Dermis microvascular lymphatic vessel endothelial cell (primary cell): Measurements from ENCODE around the gene CLEC1B. TPM values are rescaled to one million over a fixed set of nuclear protein-coding genes. Genes with fewer than 3 reads are reported as not detected.
"Not testable (repeated sequence)": the region's sequence is repeated elsewhere in the genome, so short reads cannot be mapped to it uniquely, and the experiment has no call there.

Experiments used
- DNase-seq, 2 donors: peaks; one replicate each; pipeline versions ENCODE4 v3.0.0 to v3.0.0-alpha.2; 2010; ENCODE audit warnings: low read depth in 2 of 2
- total RNA-seq: library from RNA; depleted of rRNA; stranded (reverse); fragments of >200 nt; gene quantifications from 2 replicates; pipeline ENCODE4 v1.2.1, GENCODE V29; 2014

Gene CLEC1B
- not detected in 2 replicates for total RNA-seq

DNA sequence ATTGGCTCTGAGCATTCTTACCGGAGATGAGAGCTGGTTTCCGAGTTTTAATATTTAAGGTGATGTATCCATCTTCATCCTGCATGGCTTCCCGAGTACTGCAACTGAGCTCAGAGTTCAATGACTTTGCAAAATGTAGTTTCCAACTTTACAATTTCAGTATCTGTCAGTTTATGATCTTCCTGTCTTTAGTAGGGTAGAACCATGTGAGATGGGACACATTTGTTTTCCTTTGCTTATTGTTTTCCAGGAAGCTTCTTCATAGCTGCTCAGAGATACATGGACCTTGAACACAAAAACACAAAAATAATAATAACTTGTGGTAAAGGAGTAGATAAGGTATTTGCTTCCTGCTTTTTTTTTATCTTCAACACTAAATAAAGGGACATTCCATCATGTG is at the start of gene CLEC1B:
CLEC1B (minus strand) TSS at position 106 of the 400 bp plus-strand sequence; CDS start at position 85, 21 bp downstream.
- no peak for DNase-seq

DNA sequence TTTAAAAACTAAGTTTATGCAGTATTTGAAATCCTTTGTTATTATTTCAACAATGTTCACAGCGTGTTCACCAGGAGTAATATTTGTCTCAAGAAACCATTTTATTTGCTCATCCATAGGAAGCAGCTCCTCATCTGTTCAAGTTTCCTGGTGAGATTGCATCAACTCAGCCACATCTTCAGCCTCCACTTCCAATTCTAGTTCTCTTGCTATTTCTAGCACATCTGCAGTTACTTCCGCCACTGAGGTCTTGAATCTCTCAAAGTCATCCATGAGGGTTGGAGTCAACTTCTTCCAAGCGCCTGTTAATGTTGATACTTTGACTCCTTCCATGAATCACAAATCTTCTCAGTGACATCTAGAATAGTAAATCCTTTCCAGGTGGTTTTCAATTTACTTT is 49.6 kb upstream of the CLEC1B start:
- no peak for DNase-seq

DNA sequence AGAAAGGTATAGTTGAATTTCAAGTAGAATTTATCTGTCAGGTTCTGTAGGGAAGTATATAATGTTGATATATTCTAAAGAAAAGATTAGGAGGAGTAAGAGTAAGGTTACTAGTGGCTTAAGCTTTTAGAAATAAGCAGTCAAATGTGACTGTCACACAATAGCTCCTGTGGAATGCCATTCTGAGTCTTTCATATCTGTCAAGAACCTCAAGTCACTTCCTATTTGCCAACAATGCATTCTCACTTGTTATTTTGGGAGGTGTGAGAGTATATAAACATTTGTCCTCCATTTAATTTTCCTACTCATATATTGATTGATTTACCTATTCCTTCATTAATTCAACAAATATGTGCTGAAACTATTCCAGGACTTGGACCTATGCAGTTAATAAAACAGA is 43.2 kb upstream of the CLEC1B start:
- DNase-seq = peak in 1 of 2 donors; percentile 63

DNA sequence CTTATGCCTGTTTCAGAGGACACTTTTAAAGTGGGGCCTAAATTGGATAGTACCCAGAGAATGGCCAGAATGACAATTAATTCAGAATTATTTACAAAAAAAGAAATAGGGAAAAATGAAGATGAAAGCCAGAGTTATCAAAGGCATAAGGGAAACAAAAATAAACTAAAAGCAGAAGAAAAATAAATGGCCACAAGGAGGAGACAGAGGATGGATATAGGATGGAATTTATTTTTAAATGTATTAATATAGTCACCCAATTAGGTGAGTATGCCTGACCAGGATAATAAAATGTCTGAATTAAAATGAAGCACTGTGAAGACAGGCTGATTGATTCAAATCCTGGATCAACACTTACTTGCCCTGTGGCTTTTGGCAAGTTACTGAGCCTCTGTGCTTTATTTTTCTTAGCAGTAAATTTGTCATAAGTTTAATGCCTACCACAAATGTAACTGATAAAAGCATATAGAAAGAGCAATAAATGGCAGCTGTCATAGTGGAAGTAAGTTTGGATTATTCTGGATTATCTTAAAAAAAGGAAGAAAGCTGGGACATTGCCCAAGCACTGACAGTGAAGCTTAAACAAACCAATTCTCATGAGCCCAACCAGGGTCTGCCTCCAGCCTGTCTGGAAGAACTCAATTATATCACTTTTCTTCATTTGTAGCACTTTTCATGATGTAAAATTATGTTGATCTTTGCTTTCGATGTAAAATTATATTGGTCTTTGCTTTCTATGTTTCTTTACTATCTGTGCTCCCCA is 35.0 kb upstream of the CLEC1B start:
- peak; percentile 34 to 61 for DNase-seq

DNA sequence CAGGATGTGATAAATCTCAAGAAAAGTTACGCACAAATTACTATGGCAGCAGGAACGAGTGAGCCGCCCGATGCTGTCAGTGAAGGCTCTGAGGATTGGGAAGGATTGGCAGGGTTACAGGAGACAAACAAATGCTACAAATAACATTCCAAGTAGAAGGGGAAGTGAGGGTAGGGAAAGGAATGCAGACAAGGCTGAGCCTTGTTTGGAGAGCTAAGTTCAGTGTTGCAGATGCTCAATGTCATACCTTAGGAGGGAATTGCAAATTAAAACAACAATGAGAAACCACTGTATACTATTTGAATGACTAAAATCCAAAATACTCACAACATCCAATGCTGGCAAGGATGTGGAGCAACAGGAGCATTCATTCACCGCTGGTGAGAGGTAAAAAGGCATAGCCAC is 32.9 kb upstream of the CLEC1B start:
- DNase-seq = peak; percentile 11 to 97

DNA sequence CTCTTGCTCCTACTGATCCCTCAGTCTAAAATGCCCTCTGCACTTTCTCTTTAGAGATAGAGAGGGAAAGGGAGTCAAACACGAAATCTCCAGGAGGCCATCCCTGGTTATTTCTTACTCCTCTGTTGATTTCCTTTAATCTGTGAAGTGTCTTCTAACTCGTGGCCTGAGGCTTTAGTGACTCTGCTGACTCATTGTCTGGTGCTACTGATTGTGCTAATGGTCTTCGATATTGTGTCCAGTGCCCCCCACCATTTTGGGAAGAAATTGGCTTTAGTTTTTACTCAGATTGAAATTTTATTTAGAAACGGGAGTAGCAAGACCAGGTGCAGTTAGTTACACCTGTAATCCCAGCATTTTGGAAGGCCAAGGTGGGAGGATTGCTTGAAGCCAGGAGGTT is 32.4 kb upstream of the CLEC1B start:
- peak in 1 of 2 donors; percentile 87 for DNase-seq

DNA sequence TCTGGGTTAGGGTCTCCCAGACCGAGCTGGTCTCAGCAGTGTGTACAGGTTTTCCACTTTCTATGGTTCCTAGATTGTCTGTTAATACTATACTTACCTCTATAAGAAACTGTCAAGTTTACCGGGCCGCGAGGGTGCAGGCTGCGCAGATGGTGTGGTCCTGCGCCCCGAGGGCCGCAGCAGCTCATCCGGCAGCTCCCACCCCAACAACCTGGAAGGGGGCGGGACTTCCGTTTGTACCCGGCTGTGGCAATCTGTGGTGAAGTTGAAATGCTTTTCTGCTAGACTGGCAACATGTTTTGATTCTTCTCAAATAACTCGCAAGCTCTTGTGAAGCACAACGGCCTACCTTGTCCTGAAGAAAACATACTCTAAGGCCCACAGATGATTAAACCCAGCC is 31.5 kb upstream of the CLEC1B start, which contains the start of gene CLEC9A:
CLEC9A (plus strand) TSS at position 237 of the 400 bp plus-strand sequence. CDS start 22,006 bp downstream, outside the sequence.
- no peak for DNase-seq

DNA sequence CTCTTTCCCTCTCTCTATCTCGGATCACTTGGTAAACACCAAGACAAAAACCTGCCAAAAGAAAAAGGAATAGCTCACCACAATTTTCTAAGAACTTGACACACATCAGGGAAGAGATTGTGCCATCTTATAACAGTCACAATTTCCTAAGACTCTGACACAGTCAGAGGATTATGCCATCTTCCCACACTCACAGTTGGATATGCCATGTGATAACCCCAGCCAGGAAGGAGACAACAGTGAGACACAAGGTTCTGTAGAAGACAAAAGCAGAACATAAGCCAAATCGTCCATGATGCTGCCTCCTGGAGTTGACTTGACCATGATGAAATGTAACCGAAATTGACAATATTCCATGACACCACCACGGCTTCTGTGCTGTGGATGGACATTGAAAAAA is 28.8 kb upstream of the CLEC1B start:
- peak in 1 of 2 donors; percentile 29 for DNase-seq

DNA sequence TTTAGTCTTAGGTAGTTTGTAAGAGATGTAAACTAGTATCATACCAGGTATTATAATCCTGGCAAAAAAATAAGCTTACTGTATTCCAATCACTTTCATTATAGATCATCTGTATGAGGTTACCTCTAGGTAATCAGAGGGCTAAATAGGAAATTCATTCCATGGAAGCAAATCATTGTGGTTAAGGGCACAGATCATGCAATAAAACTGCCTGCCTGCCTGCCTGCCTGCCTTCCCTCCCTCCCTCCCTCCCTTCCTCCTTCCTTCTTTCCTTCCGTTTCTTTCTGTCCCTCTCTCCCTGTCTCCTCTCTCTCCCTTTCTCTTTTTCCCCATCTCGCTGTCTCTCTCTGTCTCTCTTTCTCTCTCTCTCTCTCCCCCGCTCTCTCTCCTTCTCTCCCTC is 28.4 kb upstream of the CLEC1B start:
- DNase-seq = no peak

DNA sequence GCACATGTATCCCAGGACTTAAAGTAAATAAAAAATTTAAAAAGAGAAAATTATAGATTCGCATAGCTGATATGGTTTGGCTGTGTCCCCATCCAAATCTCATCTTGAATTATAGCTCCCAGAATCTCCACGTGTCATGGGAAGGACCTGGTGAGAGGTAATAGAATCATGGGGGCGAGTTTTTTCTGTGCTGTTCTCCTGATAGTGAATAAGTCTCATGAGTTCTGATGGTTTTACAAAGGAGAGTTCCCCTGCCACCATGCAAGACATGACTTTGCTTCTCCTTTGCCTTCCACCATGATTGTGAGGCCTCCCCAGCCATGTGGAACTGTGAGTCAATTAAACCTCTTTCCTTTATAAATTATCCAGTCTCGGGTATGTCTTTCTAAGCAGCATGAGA is 27.7 kb upstream of the CLEC1B start:
- DNase-seq = not testable (repeated sequence)

DNA sequence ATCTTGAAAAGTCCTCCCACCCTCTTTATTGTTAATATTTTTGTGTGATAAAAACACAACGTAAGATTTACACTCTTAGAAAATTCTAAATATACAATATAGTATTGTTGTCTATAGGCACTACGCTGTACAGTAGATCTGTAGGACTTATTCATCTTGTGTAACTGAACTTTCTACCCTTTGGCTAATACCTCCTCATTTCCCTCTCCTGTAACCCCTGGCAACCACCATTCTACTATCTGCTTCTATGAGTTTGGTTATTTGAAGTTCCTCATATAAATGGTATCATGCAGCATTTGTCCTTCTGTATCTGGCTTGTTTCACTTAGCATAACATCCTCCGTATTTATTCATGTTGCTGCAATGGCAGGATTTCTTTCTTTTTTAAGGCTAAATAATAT is 26.3 kb upstream of the CLEC1B start:
- DNase-seq = no peak

DNA sequence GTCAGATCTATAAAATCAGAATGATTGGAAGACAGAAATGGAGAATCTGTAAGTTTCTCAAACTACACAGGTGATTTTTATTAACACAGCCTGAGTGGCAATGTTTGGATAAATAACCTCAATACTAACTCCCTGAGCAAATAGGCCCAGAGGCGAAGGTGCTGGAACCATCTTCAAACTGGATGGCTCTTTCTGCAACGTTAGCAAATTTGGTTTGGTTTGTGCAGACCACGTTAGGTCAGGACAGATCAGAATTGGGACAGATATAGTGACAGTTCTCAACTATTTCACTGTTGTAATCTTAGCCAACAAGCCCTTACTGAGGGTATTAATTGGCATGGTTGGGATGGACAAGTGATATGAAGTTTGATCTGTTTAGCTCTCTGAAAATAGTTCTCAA is 22.4 kb upstream of the CLEC1B start:
- DNase-seq = no peak

DNA sequence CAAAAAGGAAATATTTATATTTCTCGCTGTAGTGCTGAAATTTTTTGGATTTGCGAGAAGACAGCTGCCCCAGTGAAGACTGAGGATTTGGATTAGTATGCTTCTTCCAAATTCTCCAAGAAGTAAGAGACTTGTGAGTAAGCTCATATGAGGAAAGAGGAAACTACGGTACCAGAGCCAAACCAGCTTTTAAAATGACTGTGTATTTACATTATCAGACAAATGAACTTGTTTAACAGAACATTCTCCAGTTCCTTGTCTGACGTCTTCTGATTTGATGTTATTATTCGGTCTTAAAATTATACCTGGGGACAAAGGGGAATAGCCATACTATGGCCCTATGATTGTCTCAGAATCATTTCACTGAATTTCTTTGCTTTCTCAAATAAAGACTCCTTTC is 19.5 kb upstream of the CLEC1B start:
- peak in 1 of 2 donors; percentile 46 for DNase-seq

DNA sequence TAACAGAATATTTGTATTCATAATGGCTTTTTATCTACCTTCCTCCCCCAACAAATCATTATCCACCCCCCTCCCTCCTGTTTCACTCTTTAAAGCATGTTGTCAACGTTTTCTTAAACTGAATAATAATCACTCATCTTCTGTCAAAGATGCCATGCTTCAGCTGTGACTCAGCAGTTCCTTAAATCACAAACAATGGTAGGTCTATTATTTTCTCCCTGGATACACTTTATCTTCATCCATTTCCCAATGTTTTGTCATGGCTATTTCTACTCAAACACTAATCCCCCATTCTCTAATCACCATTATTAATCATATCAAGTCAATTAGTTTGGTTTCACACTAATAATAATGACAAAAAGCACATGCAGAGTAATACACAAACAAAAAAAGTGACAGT is 18.0 kb upstream of the CLEC1B start:
- peak in 1 of 2 donors; percentile 90 for DNase-seq

DNA sequence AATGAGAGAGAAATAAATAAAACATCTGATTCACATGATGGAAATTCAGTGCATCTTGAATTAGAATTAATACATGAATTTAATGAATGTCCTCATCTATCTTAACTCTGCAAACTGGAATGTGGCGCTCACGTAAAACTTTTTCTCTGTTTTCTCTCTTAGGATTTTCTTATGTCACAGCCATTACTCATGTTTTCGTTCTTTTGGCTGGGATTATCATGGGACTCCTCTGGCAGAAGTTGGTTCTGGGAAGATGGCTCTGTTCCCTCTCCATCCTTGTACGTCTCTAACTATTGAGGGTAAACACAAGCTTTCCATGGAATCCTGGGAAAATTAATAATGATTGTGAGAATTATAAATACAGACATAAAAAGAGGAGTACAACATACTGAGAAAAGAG is 16.5 kb upstream of the CLEC1B start:
- DNase-seq = no peak

DNA sequence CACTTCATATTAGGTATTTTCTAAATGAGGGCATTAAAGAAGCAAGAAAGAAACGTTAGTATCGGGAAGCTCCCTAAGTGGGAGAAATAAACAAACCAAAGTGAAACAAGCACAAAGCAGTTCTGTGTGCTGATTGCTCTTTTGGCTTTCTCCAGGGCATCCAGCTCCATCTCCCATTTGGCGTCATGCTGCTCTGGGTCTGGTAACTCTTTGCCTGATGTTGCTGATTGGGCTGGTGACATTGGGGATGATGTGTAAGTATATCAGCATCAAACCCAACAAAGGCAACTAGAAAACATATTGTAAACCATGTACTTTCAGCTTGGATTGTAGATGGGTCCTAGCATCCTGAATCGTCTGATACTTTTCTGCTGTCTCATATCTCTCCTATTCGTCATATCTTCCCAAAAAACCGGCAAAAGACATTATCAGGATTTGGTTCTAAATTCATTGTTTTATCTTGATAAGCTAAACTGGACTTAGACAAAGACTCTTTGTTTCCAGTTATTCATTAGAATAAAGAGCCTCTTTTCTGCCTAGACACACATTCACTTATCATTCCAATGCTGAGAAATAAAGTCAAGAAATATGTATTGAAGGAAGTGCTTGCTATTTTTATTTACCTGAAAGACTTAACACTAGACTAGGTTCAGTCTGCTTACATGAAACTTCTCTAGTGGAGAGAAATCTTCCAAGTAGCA is 13.9 kb upstream of the CLEC1B start:
- no peak for DNase-seq

DNA sequence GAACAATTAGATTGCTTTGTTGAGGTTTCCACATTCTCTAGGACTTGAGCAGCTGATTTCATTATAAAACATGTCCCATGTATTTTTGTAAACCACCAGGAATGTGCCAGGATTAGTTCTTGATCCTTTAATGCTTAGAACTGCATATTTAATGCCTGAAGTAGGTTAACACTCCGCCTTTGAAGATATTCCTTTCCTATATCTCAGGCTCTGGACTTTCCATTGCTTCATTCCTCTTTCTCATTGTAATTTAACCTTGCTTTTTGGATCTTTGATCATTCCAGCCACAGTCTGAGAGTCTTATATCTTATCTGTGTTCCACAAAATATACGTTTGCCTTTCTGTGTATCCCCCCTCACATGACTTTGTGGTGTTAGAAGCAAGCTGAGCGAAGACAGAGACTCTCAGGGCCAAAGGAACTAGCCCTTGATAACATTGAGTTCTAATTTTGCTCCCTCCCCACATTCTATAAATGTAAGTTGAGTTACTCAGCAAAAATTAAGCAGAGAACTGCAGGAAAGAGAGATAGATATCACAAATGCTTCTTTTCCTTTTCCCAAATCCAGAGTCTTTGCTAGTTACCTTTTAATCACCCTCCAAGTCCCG is 2.4 kb upstream of the CLEC1B start:
- no peak for DNase-seq

DNA sequence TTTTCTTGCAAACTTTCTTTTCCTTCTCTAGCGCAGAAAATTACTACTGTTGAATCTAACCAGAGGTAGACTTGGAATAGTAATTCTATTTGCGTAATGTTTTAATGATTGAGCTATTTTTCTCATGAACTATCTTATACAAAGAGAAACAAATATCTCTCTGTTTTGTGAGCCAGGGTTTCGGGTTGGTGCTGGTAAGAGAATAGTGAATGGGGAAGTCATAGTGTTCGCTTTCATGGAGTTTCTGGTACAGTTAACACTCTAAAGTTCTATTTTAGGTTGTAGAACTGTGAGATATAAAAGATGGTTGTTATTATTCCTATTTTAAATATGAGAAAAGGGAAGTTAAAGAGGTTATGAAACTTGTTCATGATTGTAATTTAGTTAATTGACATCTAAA is 6.6 kb downstream of the CLEC1B start:
- DNase-seq = no peak

DNA sequence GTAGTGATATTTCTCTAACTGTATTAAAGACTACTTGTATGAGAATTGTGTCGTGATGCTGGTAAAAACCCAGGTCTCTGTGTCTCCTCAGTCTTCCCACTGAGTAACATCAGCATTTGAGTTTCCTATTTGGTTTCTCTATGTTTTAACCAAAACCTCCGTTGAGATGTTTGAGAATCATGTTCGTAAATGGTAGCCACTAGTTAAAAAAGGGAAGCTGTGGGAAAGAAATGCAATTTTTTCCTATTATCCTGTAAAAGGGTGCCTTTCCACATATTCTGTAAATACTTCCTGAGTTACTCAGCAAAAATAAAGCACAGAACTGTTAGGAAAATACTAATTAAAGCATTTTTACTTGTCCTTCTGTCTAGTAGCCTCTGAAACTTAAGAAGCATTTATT is 7.0 kb downstream of the CLEC1B start:
- DNase-seq = no peak

DNA sequence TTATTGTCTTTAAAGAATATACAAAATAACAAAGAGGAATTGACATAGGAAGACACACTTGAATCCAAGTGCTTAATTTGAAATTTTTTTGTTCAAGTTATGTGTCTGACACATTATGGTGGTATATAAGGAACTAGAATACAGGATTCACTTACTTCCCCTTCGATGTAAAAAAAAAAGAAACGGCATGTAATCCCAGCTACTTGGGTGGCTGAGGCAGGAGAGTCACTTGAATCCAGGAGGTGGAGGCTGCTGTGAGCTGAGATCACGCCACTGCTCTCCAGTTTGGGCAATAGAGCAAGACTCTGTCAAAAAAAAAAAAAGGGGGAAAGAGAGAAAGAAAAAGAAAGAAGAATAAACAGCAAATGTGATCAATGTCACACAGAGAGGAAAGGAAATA is 18.8 kb downstream of the CLEC1B start:
- no peak for DNase-seq

DNA sequence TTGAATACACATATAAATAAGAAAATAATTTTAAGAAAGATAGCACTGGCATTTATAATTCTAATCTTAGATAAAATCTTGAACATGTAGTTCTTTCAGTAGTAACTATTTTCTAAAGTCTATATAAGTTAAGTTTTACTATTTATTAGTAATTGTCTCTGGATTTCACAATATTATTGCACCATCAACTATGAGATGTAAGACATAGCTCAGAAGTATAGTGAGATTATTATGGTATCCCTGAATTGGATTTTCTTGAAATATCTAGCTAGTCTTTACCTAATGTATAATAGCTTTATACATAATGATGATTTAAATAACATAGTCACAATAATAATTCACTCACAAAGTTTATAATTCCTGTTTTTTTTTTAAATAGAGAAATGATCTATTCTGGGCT is 21.0 kb downstream of the CLEC1B start:
- no peak for DNase-seq

DNA sequence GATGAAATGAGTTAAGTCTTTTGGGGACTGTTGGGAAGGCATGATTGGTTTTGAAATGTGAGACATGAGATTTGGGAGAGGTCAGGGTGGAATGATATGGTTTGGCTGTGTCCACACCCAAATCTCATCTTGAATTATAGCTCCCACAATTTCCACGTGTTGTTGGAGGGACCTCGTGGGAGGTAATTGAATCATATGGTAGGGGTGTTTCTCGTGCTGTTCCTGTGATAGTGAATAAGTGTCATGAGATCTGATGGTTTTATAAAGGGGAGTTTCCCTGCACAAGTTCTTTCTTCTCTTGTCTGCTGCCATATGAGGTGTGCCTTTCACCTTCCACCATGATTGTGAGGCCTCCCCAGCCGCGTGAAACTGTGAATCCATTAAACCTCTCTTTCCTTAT is 22.3 kb downstream of the CLEC1B start:
- DNase-seq = not testable (repeated sequence)

DNA sequence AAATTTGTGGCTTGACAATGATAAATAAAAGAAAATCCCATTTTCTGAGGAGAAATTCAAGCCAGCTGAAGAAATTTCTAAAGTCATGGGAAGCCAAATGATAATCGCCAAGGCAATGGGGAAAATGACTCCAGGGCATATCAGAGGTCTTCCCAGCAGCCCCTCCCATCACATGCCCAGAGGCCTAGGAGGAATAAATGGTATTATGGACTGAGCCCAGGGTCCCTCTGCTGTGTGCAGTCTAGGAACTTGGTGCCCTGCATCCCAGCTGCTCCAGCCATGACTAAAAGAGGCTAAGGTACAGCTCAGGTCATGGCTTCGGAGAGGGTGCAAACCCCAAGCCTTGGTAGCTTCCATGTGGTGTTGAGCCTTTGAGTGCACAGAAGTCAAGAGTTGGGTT is 23.3 kb downstream of the CLEC1B start:
- DNase-seq = no peak
